Liver (tissue), 9 donors: ENCODE measurements around the gene SLIT3. TPM values are rescaled to one million over a fixed set of nuclear protein-coding genes. Genes with fewer than 3 reads are reported as not detected.

ENCODE experiments used
- DNase-seq: peaks from one replicate; pipeline ENCODE4 v3.0.0-alpha.2; 2017; ENCODE audit warnings: low spot score
- H3K27ac ChIP-seq, 2 donors: one replicate each; pipeline ENCODE4 v1.7.0; 2013; ENCODE audit warnings: inconsistent platforms in 2 of 2, low read length in 2 of 2, control low read depth in 1 of 2, low read depth in 1 of 2, mild to moderate bottlenecking in 1 of 2
- H3K27me3 ChIP-seq, 4 donors: one replicate each; pipeline versions ENCODE4 v1.6.1 to v1.7.0; 2013; ENCODE audit warnings: low read length in 3 of 4, inconsistent platforms in 1 of 4, mild to moderate bottlenecking in 1 of 4, moderate library complexity in 1 of 4; ENCODE audit not compliant: control insufficient read depth in 4 of 4, insufficient read depth in 4 of 4
- H3K36me3 ChIP-seq, 4 donors: one replicate each; pipeline versions ENCODE4 v1.6.1 to v1.7.0; 2013; ENCODE audit warnings: low read length in 3 of 4, mild to moderate bottlenecking in 3 of 4, low read depth in 1 of 4, moderate library complexity in 1 of 4; ENCODE audit not compliant: control insufficient read depth in 4 of 4, insufficient read depth in 3 of 4
- H3K4me1 ChIP-seq, 4 donors: one replicate each; pipeline versions ENCODE4 v1.6.1 to v1.7.0; 2013; ENCODE audit warnings: low read length in 3 of 4, mild to moderate bottlenecking in 3 of 4, moderate library complexity in 1 of 4; ENCODE audit not compliant: control insufficient read depth in 4 of 4, insufficient read depth in 4 of 4
- H3K4me3 ChIP-seq, 3 donors: one replicate each; pipeline versions ENCODE4 v1.6.1 to v1.7.0; 2013; ENCODE audit warnings: low read length in 3 of 3, control low read depth in 1 of 3, low read depth in 1 of 3, mild to moderate bottlenecking in 1 of 3
- H3K9ac ChIP-seq, 2 donors: one replicate each; pipeline ENCODE4 v1.7.0; 2013; ENCODE audit warnings: low read length in 2 of 2, mild to moderate bottlenecking in 2 of 2, moderate library complexity in 2 of 2, control low read depth in 1 of 2, low read depth in 1 of 2
- H3K9me3 ChIP-seq, 4 donors: one replicate each; pipeline versions ENCODE4 v1.6.1 to v1.7.0; 2013; ENCODE audit warnings: low read length in 3 of 4; ENCODE audit not compliant: control insufficient read depth in 4 of 4
- ATF3 ChIP-seq: IDR thresholded peaks from 2 replicates; pipeline ENCODE4 v1.6.1; 2016; ENCODE audit warnings: antibody characterized with exemption
- EGR1 ChIP-seq, 2 donors: IDR thresholded peaks; 2 replicates each; pipeline ENCODE4 v1.6.1; 2016 to 2018; ENCODE audit warnings: antibody characterized with exemption in 2 of 2, low read depth in 2 of 2
- FOXA1 ChIP-seq: IDR thresholded peaks from 2 replicates; pipeline ENCODE4 v1.6.1; 2016; ENCODE audit warnings: antibody characterized with exemption
- FOXA2 ChIP-seq: IDR thresholded peaks from 2 replicates; pipeline ENCODE4 v1.6.1; 2016; ENCODE audit warnings: antibody characterized with exemption
- GABPA ChIP-seq, 2 donors: IDR thresholded peaks in 1 of 2; conservative IDR thresholded peaks in 1 of 2; 2 replicates each; pipeline ENCODE4 v1.6.1; 2016; ENCODE audit warnings: antibody characterized with exemption in 2 of 2, mild to moderate bottlenecking in 1 of 2, moderate library complexity in 1 of 2
- HNF4A ChIP-seq, 2 donors: conservative IDR thresholded peaks; 2 replicates each; pipeline ENCODE4 v1.6.1; 2016; ENCODE audit warnings: antibody characterized with exemption in 2 of 2, mild to moderate bottlenecking in 2 of 2
- HNF4G ChIP-seq: IDR thresholded peaks from 2 replicates; pipeline ENCODE4 v1.6.1; 2016; ENCODE audit warnings: antibody characterized with exemption
- JUND ChIP-seq, 2 donors: IDR thresholded peaks; 2 replicates each; pipeline ENCODE4 v1.6.1; 2016; ENCODE audit warnings: antibody characterized with exemption in 2 of 2
- MAX ChIP-seq: IDR thresholded peaks from 2 replicates; pipeline ENCODE4 v1.6.1; 2016; ENCODE audit warnings: antibody characterized with exemption
- NR2F2 ChIP-seq: IDR thresholded peaks from 2 replicates; pipeline ENCODE4 v1.6.1; 2016; ENCODE audit warnings: antibody characterized with exemption
- RAD21 ChIP-seq, 2 donors: IDR thresholded peaks; 2 replicates each; pipeline ENCODE4 v1.6.1; 2016; ENCODE audit warnings: antibody characterized with exemption in 2 of 2, mild to moderate bottlenecking in 2 of 2
- RXRA ChIP-seq, 2 donors: IDR thresholded peaks; 2 replicates each; pipeline ENCODE4 v1.6.1; 2017 to 2018; ENCODE audit warnings: antibody characterized with exemption in 2 of 2, mild to moderate bottlenecking in 1 of 2
- SP1 ChIP-seq: IDR thresholded peaks from 2 replicates; pipeline ENCODE4 v1.6.1; 2018; ENCODE audit warnings: antibody characterized with exemption, mild to moderate bottlenecking
- TAF1 ChIP-seq: conservative IDR thresholded peaks from 2 replicates; pipeline ENCODE4 v1.6.1; 2016; ENCODE audit warnings: antibody characterized with exemption, mild to moderate bottlenecking
- YY1 ChIP-seq: IDR thresholded peaks from 2 replicates; pipeline ENCODE4 v1.6.1; 2016; ENCODE audit warnings: antibody characterized with exemption, mild to moderate bottlenecking
- WGBS: extraction: QIAGEN DNeasy Blood & Tissue Kit; methylation state at CpG from one replicate; pipeline ENCODE4 v1.1.7; 2013; 5-methylcytosine and 5-hydroxymethylcytosine counted together
- polyA plus RNA-seq, 2 donors: library from polyadenylated mRNA; stranded (reverse) in 1 of 2; unstranded in 1 of 2; fragments of 200-250 nt in 1 of 2; fragments of >200 nt in 1 of 2; fragmentation: Nextera tagmentation in 1 of 2; extraction: Ambion mirVana in 1 of 2; gene quantifications; one replicate each; pipeline versions ENCODE4 v1.2.1 to v1.2.3, GENCODE V29; 2013 to 2015
- total RNA-seq, 2 donors: library from RNA; depleted of rRNA; stranded (reverse); fragments of >200 nt; gene quantifications; one replicate each; pipeline ENCODE4 v1.2.3, GENCODE V29; 2014
- TF ChIP-seq, protein P1 (sequence below): IDR thresholded peaks from 2 replicates; pipeline ENCODE4 v1.6.1; 2016; ENCODE audit warnings: antibody characterized with exemption, mild to moderate bottlenecking
- TF ChIP-seq, protein P2 (sequence below): fragments of 150-350 bp; IDR thresholded peaks from 2 replicates; pipeline ENCODE4 v1.5.1; 2017; ENCODE audit warnings: improper control_type of control experiment, low read depth, low read length; ENCODE audit not compliant: missing input control
- TF ChIP-seq, protein P3 (sequence below): IDR thresholded peaks from 2 replicates; pipeline ENCODE4 v1.6.1; 2016; ENCODE audit warnings: antibody characterized with exemption
- donor health status: healthy.
- donor health status: healthy.
- donor health status: healthy.
- donor health status: healthy.
- donor health status: healthy.

SLIT3 gene
- total and polyA plus RNA-seq, 4 donors: 0.61 to 1.3 (median 0.91) TPM

GRCh38 chr5:168859471-168859870 lies 441.5 kb downstream of the SLIT3 start:
- Histone ChIP-seq H3K27me3 (peaks cover 0 to 3% (median 0%) of the 10 kb centered on the region in 4 donors), H3K36me3 (no peaks in the 10 kb centered on the region), H3K4me3 (no peak overlapping the region), H3K27ac (no peak overlapping the region), H3K9me3 (no peaks in the 10 kb centered on the region), H3K9ac (no peak overlapping the region), H3K4me1 (no peaks in the 10 kb centered on the region)
- DNase-seq: peak; percentile 26
- TF ChIP-seq HNF4G (no peak), FOXA2 (no peak), JUND (IDR thresholded peaks at IDR 0.05) (no peak), HNF4A (conservative IDR thresholded peaks at IDR 0.05) (no peak), EGR1 (IDR thresholded peaks at IDR 0.05; ENCODE audit: low read depth in 2 of 2) (no peak), ATF3 (no peak), YY1 (no peak), GABPA (IDR thresholded peaks at IDR 0.05 in 1 of 2, conservative IDR thresholded peaks at IDR 0.05 in 1 of 2) (no peak), SP1 (no peak), RAD21 (IDR thresholded peaks at IDR 0.05) (no peak), TAF1 (no peak), MAX (no peak), NR2F2 (no peak), FOXA1 (no peak), RXRA (IDR thresholded peaks at IDR 0.05) (no peak)
- TF ChIP-seq, protein P1, sequence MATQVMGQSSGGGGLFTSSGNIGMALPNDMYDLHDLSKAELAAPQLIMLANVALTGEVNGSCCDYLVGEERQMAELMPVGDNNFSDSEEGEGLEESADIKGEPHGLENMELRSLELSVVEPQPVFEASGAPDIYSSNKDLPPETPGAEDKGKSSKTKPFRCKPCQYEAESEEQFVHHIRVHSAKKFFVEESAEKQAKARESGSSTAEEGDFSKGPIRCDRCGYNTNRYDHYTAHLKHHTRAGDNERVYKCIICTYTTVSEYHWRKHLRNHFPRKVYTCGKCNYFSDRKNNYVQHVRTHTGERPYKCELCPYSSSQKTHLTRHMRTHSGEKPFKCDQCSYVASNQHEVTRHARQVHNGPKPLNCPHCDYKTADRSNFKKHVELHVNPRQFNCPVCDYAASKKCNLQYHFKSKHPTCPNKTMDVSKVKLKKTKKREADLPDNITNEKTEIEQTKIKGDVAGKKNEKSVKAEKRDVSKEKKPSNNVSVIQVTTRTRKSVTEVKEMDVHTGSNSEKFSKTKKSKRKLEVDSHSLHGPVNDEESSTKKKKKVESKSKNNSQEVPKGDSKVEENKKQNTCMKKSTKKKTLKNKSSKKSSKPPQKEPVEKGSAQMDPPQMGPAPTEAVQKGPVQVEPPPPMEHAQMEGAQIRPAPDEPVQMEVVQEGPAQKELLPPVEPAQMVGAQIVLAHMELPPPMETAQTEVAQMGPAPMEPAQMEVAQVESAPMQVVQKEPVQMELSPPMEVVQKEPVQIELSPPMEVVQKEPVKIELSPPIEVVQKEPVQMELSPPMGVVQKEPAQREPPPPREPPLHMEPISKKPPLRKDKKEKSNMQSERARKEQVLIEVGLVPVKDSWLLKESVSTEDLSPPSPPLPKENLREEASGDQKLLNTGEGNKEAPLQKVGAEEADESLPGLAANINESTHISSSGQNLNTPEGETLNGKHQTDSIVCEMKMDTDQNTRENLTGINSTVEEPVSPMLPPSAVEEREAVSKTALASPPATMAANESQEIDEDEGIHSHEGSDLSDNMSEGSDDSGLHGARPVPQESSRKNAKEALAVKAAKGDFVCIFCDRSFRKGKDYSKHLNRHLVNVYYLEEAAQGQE: no peak
- TF ChIP-seq, protein P2, sequence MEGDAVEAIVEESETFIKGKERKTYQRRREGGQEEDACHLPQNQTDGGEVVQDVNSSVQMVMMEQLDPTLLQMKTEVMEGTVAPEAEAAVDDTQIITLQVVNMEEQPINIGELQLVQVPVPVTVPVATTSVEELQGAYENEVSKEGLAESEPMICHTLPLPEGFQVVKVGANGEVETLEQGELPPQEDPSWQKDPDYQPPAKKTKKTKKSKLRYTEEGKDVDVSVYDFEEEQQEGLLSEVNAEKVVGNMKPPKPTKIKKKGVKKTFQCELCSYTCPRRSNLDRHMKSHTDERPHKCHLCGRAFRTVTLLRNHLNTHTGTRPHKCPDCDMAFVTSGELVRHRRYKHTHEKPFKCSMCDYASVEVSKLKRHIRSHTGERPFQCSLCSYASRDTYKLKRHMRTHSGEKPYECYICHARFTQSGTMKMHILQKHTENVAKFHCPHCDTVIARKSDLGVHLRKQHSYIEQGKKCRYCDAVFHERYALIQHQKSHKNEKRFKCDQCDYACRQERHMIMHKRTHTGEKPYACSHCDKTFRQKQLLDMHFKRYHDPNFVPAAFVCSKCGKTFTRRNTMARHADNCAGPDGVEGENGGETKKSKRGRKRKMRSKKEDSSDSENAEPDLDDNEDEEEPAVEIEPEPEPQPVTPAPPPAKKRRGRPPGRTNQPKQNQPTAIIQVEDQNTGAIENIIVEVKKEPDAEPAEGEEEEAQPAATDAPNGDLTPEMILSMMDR: no peak
- TF ChIP-seq, protein P3, sequence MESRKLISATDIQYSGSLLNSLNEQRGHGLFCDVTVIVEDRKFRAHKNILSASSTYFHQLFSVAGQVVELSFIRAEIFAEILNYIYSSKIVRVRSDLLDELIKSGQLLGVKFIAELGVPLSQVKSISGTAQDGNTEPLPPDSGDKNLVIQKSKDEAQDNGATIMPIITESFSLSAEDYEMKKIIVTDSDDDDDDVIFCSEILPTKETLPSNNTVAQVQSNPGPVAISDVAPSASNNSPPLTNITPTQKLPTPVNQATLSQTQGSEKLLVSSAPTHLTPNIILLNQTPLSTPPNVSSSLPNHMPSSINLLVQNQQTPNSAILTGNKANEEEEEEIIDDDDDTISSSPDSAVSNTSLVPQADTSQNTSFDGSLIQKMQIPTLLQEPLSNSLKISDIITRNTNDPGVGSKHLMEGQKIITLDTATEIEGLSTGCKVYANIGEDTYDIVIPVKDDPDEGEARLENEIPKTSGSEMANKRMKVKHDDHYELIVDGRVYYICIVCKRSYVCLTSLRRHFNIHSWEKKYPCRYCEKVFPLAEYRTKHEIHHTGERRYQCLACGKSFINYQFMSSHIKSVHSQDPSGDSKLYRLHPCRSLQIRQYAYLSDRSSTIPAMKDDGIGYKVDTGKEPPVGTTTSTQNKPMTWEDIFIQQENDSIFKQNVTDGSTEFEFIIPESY: no peak
- 76% methylated on average over 4 of the region's 4 CpGs for WGBS
